ENCODE data around the gene LEFTY1.

The LEFTY1 gene

GRCh38 chr1:225853441-225853840 lies 35.5 kb downstream of the LEFTY1 start:
- DNase-seq (ENCODE audit: low read depth) = no peak
- no peak for TF ChIP-seq CTCF (conservative IDR thresholded peaks at IDR 0.05; ENCODE audit: low read depth, low read length)
- no peak overlapping the region for H3K4me3 ChIP-seq (ENCODE audit: low read length)

GRCh38 chr1:225852413-225853124 lies 36.4 kb downstream of the LEFTY1 start:
- H3K4me3 ChIP-seq (ENCODE audit: low read length) = no peak overlapping the region
- no peak for DNase-seq (ENCODE audit: low read depth)
- TF ChIP-seq CTCF (conservative IDR thresholded peaks at IDR 0.05; ENCODE audit: low read depth, low read length) = no peak

- DNase-seq (ENCODE audit: low read depth) = no peak
- H3K4me3 ChIP-seq (ENCODE audit: low read length) = no peak overlapping the region
- no peak for TF ChIP-seq CTCF (conservative IDR thresholded peaks at IDR 0.05; ENCODE audit: low read depth, low read length)
These were observed 37.1 kb downstream of the LEFTY1 start for GRCh38 chr1:225851805-225852204.

GRCh38 chr1:225850370-225850769 lies 38.6 kb downstream of the LEFTY1 start:
- no peak for DNase-seq (ENCODE audit: low read depth)
- no peak overlapping the region for H3K4me3 ChIP-seq (ENCODE audit: low read length)
- TF ChIP-seq CTCF (conservative IDR thresholded peaks at IDR 0.05; ENCODE audit: low read depth, low read length) = no peak

GRCh38 chr1:225849925-225850324 lies 39.0 kb downstream of the LEFTY1 start:
- TF ChIP-seq CTCF (conservative IDR thresholded peaks at IDR 0.05; ENCODE audit: low read depth, low read length) = no peak
- H3K4me3 ChIP-seq (ENCODE audit: low read length) = no peak overlapping the region
- DNase-seq (ENCODE audit: low read depth) = no peak

GRCh38 chr1:225848030-225848955 lies 40.7 kb downstream of the LEFTY1 start:
- TF ChIP-seq CTCF (conservative IDR thresholded peaks at IDR 0.05; ENCODE audit: low read depth, low read length) = no peak
- DNase-seq (ENCODE audit: low read depth) = no peak
- no peak overlapping the region for H3K4me3 ChIP-seq (ENCODE audit: low read length)
